HL-60 (cell line): ENCODE results near the gene MADCAM1.

Experiments
- DNase-seq, 2 experiments: peaks; one replicate each; pipeline ENCODE4 v3.0.0-alpha.2; 2010 to 2020; ENCODE audit warnings: low read depth in 1 of 2, low spot score in 1 of 2
- H3K27ac ChIP-seq: fragments of 250-450 bp; sonication (Bioruptor Pico); replicated peaks from 2 replicates; pipeline ENCODE4 v1.5.1; 2020; ENCODE audit warnings: mild to moderate bottlenecking, moderate library complexity
- H3K27me3 ChIP-seq: fragments of 250-450 bp; sonication (Bioruptor Pico); 2 replicates; pipeline ENCODE4 v1.5.1; 2021; ENCODE audit warnings: mild to moderate bottlenecking, moderate library complexity; ENCODE audit not compliant: insufficient read depth, poor library complexity, severe bottlenecking
- H3K4me3 ChIP-seq: replicated peaks from 2 replicates; pipeline ENCODE4 v1.5.1; 2011; ENCODE audit warnings: mild to moderate bottlenecking, control low read depth, low read length; ENCODE audit not compliant: insufficient read depth
- CTCF ChIP-seq: IDR thresholded peaks from one replicate; pipeline ENCODE4 v1.5.1; 2011; ENCODE audit warnings: low read length, control low read depth, inconsistent platforms; ENCODE audit not compliant: insufficient read depth
- GABPA ChIP-seq: IDR thresholded peaks from 2 replicates; pipeline ENCODE4 v1.6.1; 2012; ENCODE audit warnings: low read depth
- POLR2AphosphoS5 ChIP-seq: IDR thresholded peaks from 2 replicates; pipeline ENCODE4 v1.6.1; 2012; ENCODE audit warnings: low read depth
- SPI1 ChIP-seq: IDR thresholded peaks from 2 replicates; pipeline ENCODE4 v1.6.1; 2012; ENCODE audit warnings: low read depth, mild to moderate bottlenecking, borderline replicate concordance
- TF ChIP-seq, protein P1 (sequence below): IDR thresholded peaks from 2 replicates; pipeline ENCODE4 v1.6.1; 2012; ENCODE audit warnings: low read depth; ENCODE audit not compliant: insufficient replicate concordance

MADCAM1 gene

DNA sequence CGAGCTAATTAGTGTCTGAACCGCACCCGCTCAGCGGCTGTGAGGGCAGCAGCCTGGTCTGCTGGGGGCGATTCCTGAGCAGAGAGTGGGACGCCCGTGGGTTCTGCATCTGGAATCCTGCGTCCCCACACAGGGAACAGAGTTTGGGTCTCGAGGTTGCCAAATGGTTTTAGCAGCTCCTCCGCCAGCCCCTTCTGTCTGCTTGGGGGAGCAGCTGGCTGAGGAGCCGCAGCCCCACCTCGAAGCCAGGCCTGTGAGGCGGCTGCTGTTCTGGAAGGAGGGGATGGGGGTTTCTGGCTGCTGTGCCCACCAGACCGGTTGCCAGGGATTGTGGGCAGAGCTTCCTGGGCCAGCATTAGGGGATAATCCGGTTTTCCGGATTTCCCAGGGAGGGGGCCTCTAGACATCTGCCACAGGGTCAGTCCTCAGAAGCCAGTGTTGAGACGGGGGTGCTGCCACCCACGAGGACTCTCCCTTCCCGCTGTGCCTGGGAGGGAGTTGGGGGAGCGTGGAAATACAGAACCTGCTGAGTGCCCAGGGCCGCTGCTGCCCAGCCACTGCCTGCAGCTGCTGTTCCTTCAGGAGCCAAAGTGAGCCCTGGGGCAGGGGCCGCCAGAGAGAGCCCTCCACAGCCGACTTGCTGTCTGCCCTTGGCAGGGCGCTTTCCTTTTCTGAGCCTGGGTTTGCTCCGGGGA, 37.2 kb downstream of the MADCAM1 start:
- no peak for DNase-seq
- Histone ChIP-seq H3K4me3 (peak overlapping the region; percentile 76), H3K27me3 (no peaks in the 10 kb centered on the region), H3K27ac (peak overlapping the region; percentile 79)
- TF ChIP-seq GABPA, result no peak
- no peak for TF ChIP-seq POLR2AphosphoS5
- TF ChIP-seq CTCF, result no peak
- TF ChIP-seq SPI1, result no peak
- TF ChIP-seq, protein P1, sequence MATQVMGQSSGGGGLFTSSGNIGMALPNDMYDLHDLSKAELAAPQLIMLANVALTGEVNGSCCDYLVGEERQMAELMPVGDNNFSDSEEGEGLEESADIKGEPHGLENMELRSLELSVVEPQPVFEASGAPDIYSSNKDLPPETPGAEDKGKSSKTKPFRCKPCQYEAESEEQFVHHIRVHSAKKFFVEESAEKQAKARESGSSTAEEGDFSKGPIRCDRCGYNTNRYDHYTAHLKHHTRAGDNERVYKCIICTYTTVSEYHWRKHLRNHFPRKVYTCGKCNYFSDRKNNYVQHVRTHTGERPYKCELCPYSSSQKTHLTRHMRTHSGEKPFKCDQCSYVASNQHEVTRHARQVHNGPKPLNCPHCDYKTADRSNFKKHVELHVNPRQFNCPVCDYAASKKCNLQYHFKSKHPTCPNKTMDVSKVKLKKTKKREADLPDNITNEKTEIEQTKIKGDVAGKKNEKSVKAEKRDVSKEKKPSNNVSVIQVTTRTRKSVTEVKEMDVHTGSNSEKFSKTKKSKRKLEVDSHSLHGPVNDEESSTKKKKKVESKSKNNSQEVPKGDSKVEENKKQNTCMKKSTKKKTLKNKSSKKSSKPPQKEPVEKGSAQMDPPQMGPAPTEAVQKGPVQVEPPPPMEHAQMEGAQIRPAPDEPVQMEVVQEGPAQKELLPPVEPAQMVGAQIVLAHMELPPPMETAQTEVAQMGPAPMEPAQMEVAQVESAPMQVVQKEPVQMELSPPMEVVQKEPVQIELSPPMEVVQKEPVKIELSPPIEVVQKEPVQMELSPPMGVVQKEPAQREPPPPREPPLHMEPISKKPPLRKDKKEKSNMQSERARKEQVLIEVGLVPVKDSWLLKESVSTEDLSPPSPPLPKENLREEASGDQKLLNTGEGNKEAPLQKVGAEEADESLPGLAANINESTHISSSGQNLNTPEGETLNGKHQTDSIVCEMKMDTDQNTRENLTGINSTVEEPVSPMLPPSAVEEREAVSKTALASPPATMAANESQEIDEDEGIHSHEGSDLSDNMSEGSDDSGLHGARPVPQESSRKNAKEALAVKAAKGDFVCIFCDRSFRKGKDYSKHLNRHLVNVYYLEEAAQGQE, result no peak

- H3K27me3 ChIP-seq, result no peaks in the 10 kb centered on the region
- DNase-seq, result no peak
- TF ChIP-seq SPI1, result no peak
- no peak for TF ChIP-seq GABPA
- TF ChIP-seq POLR2AphosphoS5, result no peak
- no peak for TF ChIP-seq CTCF
- TF ChIP-seq, protein P1, result no peak
- H3K27ac ChIP-seq, result no peak overlapping the region
- no peak overlapping the region for H3K4me3 ChIP-seq
Observed at GRCh38 chr19:534088-534487, 37.8 kb downstream of the MADCAM1 start.

DNA sequence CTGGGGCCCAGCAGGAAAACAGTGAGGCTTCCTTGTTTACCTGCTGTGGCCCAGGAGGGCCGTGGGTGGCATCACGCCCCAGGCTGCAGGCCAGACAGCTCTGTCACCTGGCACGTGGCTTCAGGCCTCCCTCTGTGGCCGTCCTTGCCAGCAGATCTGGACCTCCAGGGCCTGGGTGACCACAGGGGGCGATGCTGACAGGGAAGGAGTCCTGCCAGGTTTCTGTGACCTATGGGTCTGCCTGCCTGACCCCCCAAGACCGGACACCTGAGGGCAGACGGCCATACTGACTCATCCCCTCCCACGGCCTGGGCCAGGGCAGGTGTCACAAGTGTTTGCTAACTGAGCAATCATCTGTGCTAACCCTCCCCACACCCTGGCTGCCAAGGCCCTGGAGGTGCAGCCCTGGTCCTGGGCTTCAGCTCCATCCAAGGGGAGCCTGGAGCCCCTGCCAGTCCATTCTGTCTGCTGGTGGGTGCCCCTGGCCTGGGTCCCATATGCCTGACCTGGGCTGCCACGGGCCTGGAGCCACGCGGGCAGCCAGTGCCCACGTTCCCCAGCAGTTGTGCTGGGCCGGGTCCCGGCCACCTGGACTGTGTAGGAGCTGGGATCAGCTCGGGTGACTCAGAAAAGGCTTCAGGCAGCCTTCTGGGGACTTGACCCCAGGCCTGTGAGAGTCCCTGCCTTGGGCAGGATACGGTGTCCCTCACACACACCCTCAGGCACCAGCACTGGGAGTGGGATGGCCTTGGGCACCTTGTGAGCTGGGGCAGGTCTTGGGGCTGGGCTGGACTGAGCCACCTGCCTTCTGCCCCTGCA, 38.9 kb downstream of the MADCAM1 start:
- Histone ChIP-seq H3K4me3 (no peak overlapping the region), H3K27me3 (no peaks in the 10 kb centered on the region), H3K27ac (no peak overlapping the region)
- no peak for TF ChIP-seq SPI1
- no peak for TF ChIP-seq CTCF
- no peak for TF ChIP-seq POLR2AphosphoS5
- TF ChIP-seq, protein P1, result no peak
- TF ChIP-seq GABPA, result no peak
- no peak for DNase-seq
